ENCODE results near the gene SHISAL1.

SHISAL1 gene

GRCh38 chr22:44276041-44276440, 36.7 kb downstream of the SHISAL1 start:
- Mint-ChIP-seq H3K4me1 (no peaks in the 10 kb centered on the region), H3K36me3 (ENCODE audit: low read depth) (no peaks in the 10 kb centered on the region), H3K27me3 (peaks cover 8% of the 10 kb centered on the region), H3K9me3 (no peaks in the 10 kb centered on the region), H3K27ac (no peak overlapping the region), H3K4me3 (no peak overlapping the region)
- DNase-seq, result no peak
- no peak for ATAC-seq

GRCh38 chr22:44275631-44275995, 37.1 kb downstream of the SHISAL1 start:
- Mint-ChIP-seq H3K4me3 (no peak overlapping the region), H3K36me3 (ENCODE audit: low read depth) (no peaks in the 10 kb centered on the region), H3K4me1 (no peaks in the 10 kb centered on the region), H3K27me3 (peaks cover 8% of the 10 kb centered on the region), H3K27ac (no peak overlapping the region), H3K9me3 (no peaks in the 10 kb centered on the region)
- DNase-seq, result no peak
- ATAC-seq, result no peak

GRCh38 chr22:44274918-44275630, 37.7 kb downstream of the SHISAL1 start:
- H3K9me3 Mint-ChIP-seq, result no peaks in the 10 kb centered on the region
- H3K4me1 Mint-ChIP-seq, result no peaks in the 10 kb centered on the region
- peaks cover 8% of the 10 kb centered on the region for H3K27me3 Mint-ChIP-seq
- H3K36me3 Mint-ChIP-seq (ENCODE audit: low read depth), result no peaks in the 10 kb centered on the region
- H3K4me3 Mint-ChIP-seq, result no peak overlapping the region
- ATAC-seq, result no peak
- no peak for DNase-seq
- H3K27ac Mint-ChIP-seq, result no peak overlapping the region

GRCh38 chr22:44273175-44273574, 39.6 kb downstream of the SHISAL1 start:
- ATAC-seq (no peak), DNase-seq (no peak)
- Mint-ChIP-seq H3K4me1 (no peaks in the 10 kb centered on the region), H3K27me3 (peaks cover 5% of the 10 kb centered on the region), H3K4me3 (no peak overlapping the region), H3K9me3 (no peaks in the 10 kb centered on the region), H3K36me3 (ENCODE audit: low read depth) (no peaks in the 10 kb centered on the region), H3K27ac (no peak overlapping the region)

GRCh38 chr22:44272401-44272771, 40.4 kb downstream of the SHISAL1 start:
- Mint-ChIP-seq H3K4me3 (no peak overlapping the region), H3K27ac (no peak overlapping the region), H3K27me3 (peaks cover 5% of the 10 kb centered on the region), H3K36me3 (ENCODE audit: low read depth) (no peaks in the 10 kb centered on the region), H3K9me3 (no peaks in the 10 kb centered on the region), H3K4me1 (no peaks in the 10 kb centered on the region)
- DNase-seq (no peak), ATAC-seq (no peak)

GRCh38 chr22:44271732-44272400, 40.9 kb downstream of the SHISAL1 start:
- no peaks in the 10 kb centered on the region for H3K4me1 Mint-ChIP-seq
- peaks cover 5% of the 10 kb centered on the region for H3K27me3 Mint-ChIP-seq
- H3K4me3 Mint-ChIP-seq, result no peak overlapping the region
- no peak for DNase-seq
- H3K27ac Mint-ChIP-seq, result no peak overlapping the region
- H3K9me3 Mint-ChIP-seq, result no peaks in the 10 kb centered on the region
- no peaks in the 10 kb centered on the region for H3K36me3 Mint-ChIP-seq (ENCODE audit: low read depth)
- no peak for ATAC-seq

- H3K27ac Mint-ChIP-seq, result no peak overlapping the region
Measured at GRCh38 chr22:44271010-44271500, 41.7 kb downstream of the SHISAL1 start.

GRCh38 chr22:44270556-44270880, 42.2 kb downstream of the SHISAL1 start:
- DNase-seq (no peak), ATAC-seq (no peak)
- no peak overlapping the region for H3K4me3 Mint-ChIP-seq
- no peaks in the 10 kb centered on the region for H3K4me1 Mint-ChIP-seq
- no peaks in the 10 kb centered on the region for H3K36me3 Mint-ChIP-seq (ENCODE audit: low read depth)
- H3K27ac Mint-ChIP-seq, result no peak overlapping the region
- no peaks in the 10 kb centered on the region for H3K27me3 Mint-ChIP-seq
- H3K9me3 Mint-ChIP-seq, result no peaks in the 10 kb centered on the region

More at GRCh38 chr22:44271010-44271500, 41.7 kb downstream of the SHISAL1 start:
- Mint-ChIP-seq H3K36me3 (ENCODE audit: low read depth) (no peaks in the 10 kb centered on the region), H3K4me1 (no peaks in the 10 kb centered on the region), H3K27me3 (peaks cover 3% of the 10 kb centered on the region), H3K4me3 (no peak overlapping the region), H3K9me3 (no peaks in the 10 kb centered on the region)
- ATAC-seq (no peak), DNase-seq (no peak)

GRCh38 chr22:44269757-44270555, 42.8 kb downstream of the SHISAL1 start:
- DNase-seq (no peak), ATAC-seq (no peak)
- no peak overlapping the region for H3K27ac Mint-ChIP-seq
- H3K4me1 Mint-ChIP-seq, result no peaks in the 10 kb centered on the region
- H3K4me3 Mint-ChIP-seq, result no peak overlapping the region
- H3K36me3 Mint-ChIP-seq (ENCODE audit: low read depth), result no peaks in the 10 kb centered on the region
- H3K27me3 Mint-ChIP-seq, result no peaks in the 10 kb centered on the region
- H3K9me3 Mint-ChIP-seq, result no peaks in the 10 kb centered on the region

- Mint-ChIP-seq H3K36me3 (ENCODE audit: low read depth) (no peaks in the 10 kb centered on the region), H3K27ac (no peak overlapping the region), H3K4me3 (no peak overlapping the region), H3K4me1 (no peaks in the 10 kb centered on the region), H3K27me3 (no peaks in the 10 kb centered on the region), H3K9me3 (no peaks in the 10 kb centered on the region)
- no peak for ATAC-seq
- no peak for DNase-seq
Measured at GRCh38 chr22:44269117-44269498, 43.6 kb downstream of the SHISAL1 start.

GRCh38 chr22:44268431-44269116, 44.2 kb downstream of the SHISAL1 start:
- no peak overlapping the region for H3K27ac Mint-ChIP-seq
- H3K4me3 Mint-ChIP-seq, result no peak overlapping the region
- no peaks in the 10 kb centered on the region for H3K27me3 Mint-ChIP-seq
- no peak for DNase-seq
- H3K9me3 Mint-ChIP-seq, result no peaks in the 10 kb centered on the region
- H3K36me3 Mint-ChIP-seq (ENCODE audit: low read depth), result no peaks in the 10 kb centered on the region
- ATAC-seq, result no peak
- H3K4me1 Mint-ChIP-seq, result no peaks in the 10 kb centered on the region

GRCh38 chr22:44267856-44268255, 44.9 kb downstream of the SHISAL1 start:
- no peaks in the 10 kb centered on the region for H3K27me3 Mint-ChIP-seq
- no peak overlapping the region for H3K4me3 Mint-ChIP-seq
- no peak for ATAC-seq
- no peak for DNase-seq
- H3K9me3 Mint-ChIP-seq, result no peaks in the 10 kb centered on the region
- no peak overlapping the region for H3K27ac Mint-ChIP-seq
- no peaks in the 10 kb centered on the region for H3K36me3 Mint-ChIP-seq (ENCODE audit: low read depth)
- no peaks in the 10 kb centered on the region for H3K4me1 Mint-ChIP-seq

GRCh38 chr22:44266796-44267760, 45.7 kb downstream of the SHISAL1 start:
- Mint-ChIP-seq H3K27ac (no peak overlapping the region), H3K4me3 (no peak overlapping the region), H3K36me3 (ENCODE audit: low read depth) (no peaks in the 10 kb centered on the region), H3K9me3 (no peaks in the 10 kb centered on the region), H3K27me3 (no peaks in the 10 kb centered on the region), H3K4me1 (no peaks in the 10 kb centered on the region)
- ATAC-seq, result no peak
- no peak for DNase-seq

- ATAC-seq (no peak), DNase-seq (no peak)
- Mint-ChIP-seq H3K9me3 (no peaks in the 10 kb centered on the region), H3K27me3 (no peaks in the 10 kb centered on the region), H3K4me1 (peaks cover 2% of the 10 kb centered on the region), H3K27ac (no peak overlapping the region), H3K4me3 (no peak overlapping the region), H3K36me3 (ENCODE audit: low read depth) (no peaks in the 10 kb centered on the region)
Measured at GRCh38 chr22:44263547-44263946, 49.2 kb downstream of the SHISAL1 start.

Data from activated naive CD8-positive, alpha-beta T cell treated with anti-CD3 and anti-CD28 coated beads, Interleukin-2, amount 50 U/mL, for 24 hours (primary cell).